COR-L47 (cell line): ENCODE results near the gene MAGEB17.

Source experiments
- DNase-seq: peaks from one replicate; lab custom pipeline; 2025; lab: John Stamatoyannopoulos, UW

Gene MAGEB17

GRCh38 chrX:16210061-16210460 is 42.8 kb downstream of the MAGEB17 start:
- DNase-seq = no peak

- no peak for DNase-seq
Observed at GRCh38 chrX:16212024-16212423, 44.7 kb downstream of the MAGEB17 start.

DNA sequence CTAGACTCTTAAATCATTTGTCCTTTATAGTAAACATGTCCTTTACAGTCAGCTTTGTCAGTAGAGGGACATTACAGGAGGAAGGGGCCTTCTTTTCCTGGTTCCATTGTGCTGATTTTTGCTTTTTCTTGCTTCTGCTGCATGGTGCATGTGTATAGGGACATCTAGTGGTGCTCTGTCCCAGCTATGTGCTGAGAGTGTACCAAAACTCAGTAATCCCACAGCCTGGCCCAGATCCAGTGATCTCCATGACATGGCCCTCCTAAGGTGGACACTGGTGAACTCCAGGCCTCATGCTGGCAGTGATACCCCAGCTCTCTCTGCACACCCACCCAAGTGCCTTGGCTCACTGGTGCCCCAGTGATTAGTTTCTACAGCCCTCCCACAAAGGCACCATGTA is 45.2 kb downstream of the MAGEB17 start:
- no peak for DNase-seq

DNA sequence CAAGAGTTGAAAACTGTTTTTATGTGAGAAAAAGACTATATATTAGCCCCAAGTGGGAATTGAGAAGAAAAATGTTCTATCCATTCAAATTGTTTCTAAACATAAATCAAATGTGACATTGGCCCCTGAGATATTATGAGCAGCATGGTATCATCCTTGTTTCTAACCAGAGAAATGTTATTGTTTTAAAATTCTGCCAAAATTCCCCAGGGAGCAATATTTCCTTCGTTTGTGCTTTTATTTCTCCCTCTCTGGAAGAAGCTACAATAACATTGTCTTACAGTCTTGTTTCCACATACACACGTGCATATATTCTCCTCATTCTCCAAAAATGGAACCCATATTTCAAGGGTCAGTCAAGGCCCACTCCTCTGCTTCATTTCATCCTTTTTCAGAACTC is 46.7 kb downstream of the MAGEB17 start:
- no peak for DNase-seq

GRCh38 chrX:16215660-16216059 is 48.4 kb downstream of the MAGEB17 start:
- no peak for DNase-seq
